Eye (tissue), 1 donor: ENCODE data around the gene COL19A1.

ENCODE experiments used
- DNase-seq: peaks from one replicate; pipeline ENCODE4 v3.0.0-alpha.2; 2015

Gene COL19A1

GRCh38 chr6:70236343-70236742 is 370.0 kb downstream of the COL19A1 start:
- DNase-seq: no peak

GRCh38 chr6:70241031-70241430 is 374.7 kb downstream of the COL19A1 start:
- no peak for DNase-seq

GRCh38 chr6:70241991-70242420 is 375.6 kb downstream of the COL19A1 start:
- no peak for DNase-seq

- DNase-seq: no peak
These were observed 379.8 kb downstream of the COL19A1 start for GRCh38 chr6:70246118-70246517.

- DNase-seq: no peak
These were observed 386.2 kb downstream of the COL19A1 start for GRCh38 chr6:70252604-70253003.

- no peak for DNase-seq
These were observed 387.6 kb downstream of the COL19A1 start for GRCh38 chr6:70253923-70254322.

- no peak for DNase-seq
These were observed 388.4 kb downstream of the COL19A1 start for GRCh38 chr6:70254784-70255183.

- no peak for DNase-seq
These were observed 391.5 kb downstream of the COL19A1 start for GRCh38 chr6:70257768-70258273.

GRCh38 chr6:70258483-70258882 is 392.1 kb downstream of the COL19A1 start:
- no peak for DNase-seq
